Forelimb muscle (tissue), 1 donor: ENCODE measurements around the gene CD79B. TPM values are rescaled to one million over a fixed set of nuclear protein-coding genes. Genes with fewer than 3 reads are reported as not detected.
"Not testable (repeated sequence)": the region's sequence is repeated elsewhere in the genome, so short reads cannot be mapped to it uniquely, and the experiment has no call there.

Experiments used
- DNase-seq: peaks from one replicate; pipeline ENCODE4 v3.0.0-alpha.2; 2013; ENCODE audit warnings: low read depth
- polyA plus RNA-seq: library from polyadenylated mRNA; unstranded; fragments of 120-200 nt; gene quantifications from one replicate; pipeline ENCODE4 v1.2.1, GENCODE V29; 2013; ENCODE audit not compliant: insufficient read length

CD79B gene
- polyA plus RNA-seq, 1 donor: 2.3 TPM

DNA sequence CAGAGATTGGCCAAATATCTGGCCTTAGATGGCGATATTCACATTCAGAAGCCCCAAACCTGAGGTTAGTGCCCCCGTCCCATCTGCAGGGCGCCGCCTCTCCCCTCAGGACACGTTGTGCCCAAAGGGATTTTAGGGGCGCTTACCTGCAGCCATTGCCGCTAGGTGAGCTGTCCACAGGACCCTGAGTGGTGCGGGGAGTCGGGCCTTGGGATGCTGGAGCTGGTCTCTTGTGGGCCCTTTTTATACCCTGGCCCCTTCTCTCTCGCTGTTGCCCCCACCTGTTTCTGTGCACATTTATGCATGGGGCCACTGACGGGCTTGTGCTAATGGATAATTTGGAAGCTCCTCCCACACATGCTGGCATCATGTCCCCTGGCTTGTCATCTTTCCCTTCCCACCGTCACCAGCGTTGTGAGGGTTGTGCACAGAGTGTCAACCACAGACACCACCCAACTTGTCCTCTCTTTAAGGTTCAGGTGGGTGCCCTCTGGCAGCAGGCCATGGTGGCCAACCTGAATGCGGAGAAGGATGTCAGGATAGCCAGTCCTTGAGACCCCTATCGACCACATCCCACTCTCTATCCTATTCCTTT lies 21.0 kb downstream of the CD79B start, which contains the start of gene CSHL1:
Gene CSHL1 (minus strand): TSS at position 218 of the 595 bp plus-strand sequence. CDS start 62 bp downstream, at position 156.
- DNase-seq: no peak

DNA sequence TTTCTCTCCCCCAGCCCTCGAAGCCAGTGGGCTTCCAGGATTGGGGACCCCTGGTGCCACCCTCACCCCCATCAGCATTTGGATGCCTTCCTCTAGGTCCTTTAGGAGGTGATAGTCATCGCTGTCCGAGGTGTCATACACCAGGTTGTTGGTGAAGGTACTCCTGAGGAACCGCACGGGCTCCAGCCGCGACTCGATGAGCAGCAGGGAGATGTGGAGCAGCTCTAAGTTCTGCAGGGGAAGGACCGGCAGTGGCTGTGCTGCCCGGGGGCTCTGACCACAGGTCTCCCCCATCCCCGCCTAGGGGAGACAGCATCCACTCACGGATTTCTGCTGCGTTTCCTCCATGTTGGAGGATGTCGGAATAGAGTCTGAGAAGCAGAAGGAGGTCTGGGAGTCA lies 22.0 kb downstream of the CD79B start:
- no peak for DNase-seq

DNA sequence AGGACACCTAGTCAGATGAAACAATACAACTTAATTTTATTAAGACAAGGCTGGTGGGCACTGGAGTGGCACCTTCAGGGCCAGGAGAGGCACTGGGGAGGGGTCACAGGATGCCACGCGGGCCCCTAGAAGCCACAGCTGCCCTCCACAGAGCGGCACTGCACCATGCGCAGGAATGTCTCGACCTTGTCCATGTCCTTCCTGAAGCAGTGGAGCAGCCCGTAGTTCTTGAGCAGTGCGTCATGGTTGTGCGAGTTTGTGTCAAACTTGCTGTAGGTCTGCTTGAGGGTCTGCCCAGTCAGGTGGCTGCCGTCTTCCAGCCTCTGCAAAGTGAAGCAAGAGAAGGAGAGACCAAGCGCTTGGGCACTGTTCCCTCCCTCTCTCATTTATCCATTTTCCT lies 22.5 kb downstream of the CD79B start:
- DNase-seq: not testable (repeated sequence)

DNA sequence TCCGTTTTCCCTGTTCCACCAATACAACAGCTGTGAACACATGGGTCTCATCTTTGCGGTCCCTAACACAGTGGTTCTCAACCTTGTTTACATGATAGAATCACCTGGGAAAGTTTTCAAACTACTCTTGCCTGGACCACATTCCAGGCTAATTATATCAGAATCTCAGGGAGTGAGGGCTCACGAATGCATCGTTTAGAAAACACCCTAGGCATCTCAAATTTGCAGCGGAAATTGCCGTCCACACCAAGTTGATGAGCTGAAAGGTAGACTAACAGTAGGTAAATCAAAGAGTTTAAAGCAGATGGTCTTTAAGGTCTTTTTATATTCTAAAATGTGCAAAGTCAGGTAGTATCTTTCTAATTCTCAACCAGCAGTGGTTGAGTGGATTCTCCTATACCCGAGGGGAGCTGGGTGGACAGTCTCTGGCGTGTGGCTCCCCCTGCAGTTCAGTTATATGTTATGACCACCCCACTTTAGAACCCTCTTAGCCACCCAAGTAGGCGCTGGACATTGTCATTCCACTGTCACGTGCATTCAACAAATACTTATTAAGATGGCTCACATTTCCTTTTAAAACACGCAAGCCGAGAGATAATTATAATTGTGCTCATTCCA lies 24.9 kb downstream of the CD79B start:
- DNase-seq: not testable (repeated sequence)

DNA sequence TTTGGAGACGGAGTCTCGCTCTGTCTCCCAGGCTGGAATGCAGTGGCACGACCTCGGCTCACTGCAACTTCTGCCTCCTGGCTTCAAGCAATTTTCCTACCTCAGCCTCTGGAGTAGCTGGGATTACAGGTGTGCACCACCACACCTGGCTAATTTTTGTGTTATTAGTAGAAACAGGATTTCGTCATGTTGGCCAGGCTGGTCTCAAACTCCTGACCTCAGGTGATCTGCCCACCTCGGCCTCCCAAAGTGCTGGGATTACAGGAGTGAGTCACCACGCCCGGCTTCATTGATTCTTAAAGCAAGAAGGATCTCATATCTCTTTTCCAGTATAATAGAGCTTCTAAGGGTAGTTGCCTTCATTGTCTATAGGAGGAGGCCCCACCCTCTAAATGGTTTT lies 27.3 kb downstream of the CD79B start:
- DNase-seq: not testable (repeated sequence)

DNA sequence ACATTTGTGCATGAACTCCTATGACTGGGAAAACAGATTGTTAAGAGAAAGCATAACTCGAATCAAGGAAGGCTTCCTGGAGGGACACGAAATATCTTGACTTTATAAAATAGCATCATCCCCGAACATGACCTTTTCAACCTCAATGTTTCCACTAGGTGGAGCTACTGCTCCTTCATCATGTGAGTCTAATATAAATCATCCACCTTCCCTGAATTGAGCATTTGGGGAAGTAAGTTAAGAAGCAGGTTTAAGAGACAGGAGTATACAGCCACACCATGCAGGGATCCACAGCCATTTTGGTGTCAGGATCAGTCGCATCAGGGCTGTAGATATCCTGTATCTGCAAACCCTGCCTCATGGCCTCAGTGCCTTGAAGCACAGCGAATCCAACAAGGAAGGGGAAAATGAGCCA lies 28.3 kb downstream of the CD79B start:
- not testable (repeated sequence) for DNase-seq

DNA sequence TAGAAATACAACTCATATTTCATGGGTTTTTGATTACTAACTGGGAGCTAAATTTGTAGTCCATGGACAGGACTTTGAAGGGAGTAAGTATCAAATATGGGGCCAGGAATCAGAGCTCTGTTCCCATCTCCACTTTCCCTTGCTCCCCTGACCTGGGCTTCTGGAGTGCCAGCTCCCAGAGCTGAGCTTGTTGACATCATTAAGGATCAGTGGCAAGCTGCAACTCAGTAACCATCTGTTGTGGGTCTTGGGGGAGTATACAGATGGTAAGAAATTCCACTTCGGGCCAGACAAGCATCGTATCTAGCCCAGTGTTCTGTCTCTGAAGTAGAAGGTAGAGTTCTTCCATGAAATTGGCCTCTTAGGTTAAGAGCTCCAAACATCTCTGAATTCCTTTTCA lies 30.2 kb downstream of the CD79B start:
- not testable (repeated sequence) for DNase-seq

DNA sequence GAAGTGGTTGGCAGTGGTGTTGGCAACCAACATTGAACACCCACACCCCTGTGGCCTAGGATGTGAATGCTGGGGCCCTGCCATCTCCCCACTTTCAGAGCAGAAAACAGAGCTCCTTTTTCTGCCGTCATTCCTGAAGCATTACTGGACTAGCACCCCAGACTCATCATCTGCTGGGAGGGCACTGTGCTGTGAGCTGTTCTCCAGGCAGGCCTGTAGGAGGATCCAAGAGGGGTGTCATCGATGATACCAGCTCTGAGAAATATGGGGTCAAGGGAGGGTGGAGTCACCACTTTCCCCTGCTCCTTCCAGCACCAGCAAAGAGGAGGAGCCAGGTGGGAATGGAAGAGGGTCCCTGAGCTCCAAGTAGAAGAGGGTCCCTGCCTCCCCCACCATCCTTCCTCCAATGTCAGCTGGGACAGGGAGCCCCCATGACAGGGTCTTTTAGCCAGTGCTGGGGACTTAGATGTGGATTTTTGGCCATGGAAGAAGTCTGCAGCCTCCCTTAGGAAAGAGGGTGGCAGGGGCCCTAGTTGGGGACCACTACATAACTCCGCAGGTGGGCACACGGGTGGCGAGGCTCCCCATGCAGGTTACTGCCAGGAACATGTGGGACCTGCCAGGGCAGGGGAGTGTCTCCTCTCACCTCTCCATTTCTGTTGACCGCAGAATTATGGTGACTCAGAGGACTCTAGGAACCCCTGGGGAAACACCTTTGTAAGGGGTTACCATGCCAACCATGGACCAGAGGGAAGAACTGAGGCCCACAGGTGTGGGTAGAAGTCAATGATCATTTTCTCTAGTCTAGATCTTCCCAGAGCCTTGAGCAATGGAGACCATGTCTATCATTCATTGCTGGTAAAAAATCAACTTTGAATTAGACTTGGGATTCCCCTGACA lies 33.0 kb downstream of the CD79B start:
- not testable (repeated sequence) for DNase-seq

DNA sequence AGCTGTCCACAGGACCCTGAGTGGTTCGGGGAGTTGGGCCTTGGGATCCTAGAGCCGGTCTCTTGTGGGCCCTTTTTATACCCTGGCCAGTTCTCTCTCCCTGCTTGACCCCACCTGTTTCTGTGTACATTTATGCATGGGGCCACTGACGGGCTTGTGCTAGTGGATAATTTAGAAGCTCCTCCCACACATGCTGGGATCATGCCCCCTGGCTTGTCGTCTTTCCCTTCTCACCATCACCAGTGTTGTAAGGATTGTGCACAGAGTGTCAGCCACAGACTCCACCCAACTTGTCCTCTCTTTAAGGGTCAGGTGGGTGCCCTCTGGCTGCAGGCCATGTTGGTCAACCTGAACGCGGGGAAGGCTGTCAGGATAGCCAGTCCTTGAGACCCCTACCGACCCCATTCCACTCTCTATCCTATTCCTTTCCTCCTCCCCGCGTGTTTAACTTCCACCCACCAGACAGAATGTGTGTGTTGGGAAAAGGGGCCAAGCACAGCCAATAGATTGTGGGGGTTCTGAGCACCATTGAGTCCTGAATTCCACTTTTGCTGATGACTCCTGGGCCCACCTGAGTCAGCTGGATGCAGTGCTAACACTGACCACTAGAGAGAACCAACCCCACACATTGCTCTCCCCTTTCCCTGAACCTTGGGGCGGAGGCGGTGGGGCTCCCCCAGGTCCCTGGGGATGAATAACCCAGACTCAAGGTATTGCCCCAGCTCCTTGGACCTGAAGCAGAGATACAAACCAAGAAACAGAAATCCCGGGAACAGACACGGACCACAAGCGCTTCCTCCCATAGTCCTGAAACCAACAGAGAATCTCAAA lies 35.4 kb downstream of the CD79B start, which contains the start of gene CSH1:
Gene CSH1 (minus strand): TSS at position 51 of the 831 bp plus-strand sequence. CDS start 63 bp downstream, outside the sequence.
- not testable (repeated sequence) for DNase-seq

DNA sequence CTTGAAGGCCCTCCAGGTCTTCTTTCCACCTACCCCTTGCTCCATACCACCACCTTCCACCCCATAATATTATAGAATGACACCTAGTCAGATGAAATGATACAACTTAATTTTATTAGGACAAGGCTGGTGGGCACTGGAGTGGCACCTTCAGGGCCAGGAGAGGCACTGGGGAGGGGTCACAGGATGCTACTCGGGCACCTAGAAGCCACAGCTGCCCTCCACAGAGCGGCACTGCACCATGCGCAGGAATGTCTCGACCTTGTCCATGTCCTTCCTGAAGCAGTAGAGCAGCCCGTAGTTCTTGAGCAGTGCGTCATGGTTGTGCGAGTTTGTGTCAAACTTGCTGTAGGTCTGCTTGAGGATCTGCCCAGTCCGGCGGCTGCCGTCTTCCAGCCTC lies 37.3 kb downstream of the CD79B start:
- DNase-seq: not testable (repeated sequence)

DNA sequence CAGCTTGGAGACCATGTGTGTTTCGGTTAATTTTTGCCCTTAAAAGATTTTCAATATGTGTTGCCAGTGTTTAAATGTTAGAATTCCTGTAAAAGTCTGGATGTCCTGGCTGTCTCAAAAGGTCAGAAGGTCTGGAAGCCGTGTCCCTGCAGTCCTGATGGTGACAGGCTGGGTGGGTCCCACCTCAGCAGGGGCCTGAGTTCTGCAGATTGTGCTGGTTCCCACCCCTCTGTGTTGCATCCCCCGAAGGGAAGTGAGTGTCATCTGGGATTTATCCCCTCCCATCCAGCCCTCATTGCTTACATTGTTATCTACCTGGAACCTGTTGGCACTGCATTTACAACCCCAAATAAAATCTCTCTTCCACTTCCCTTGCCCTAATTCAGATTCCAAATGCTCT lies 38.1 kb downstream of the CD79B start:
- DNase-seq: not testable (repeated sequence)

DNA sequence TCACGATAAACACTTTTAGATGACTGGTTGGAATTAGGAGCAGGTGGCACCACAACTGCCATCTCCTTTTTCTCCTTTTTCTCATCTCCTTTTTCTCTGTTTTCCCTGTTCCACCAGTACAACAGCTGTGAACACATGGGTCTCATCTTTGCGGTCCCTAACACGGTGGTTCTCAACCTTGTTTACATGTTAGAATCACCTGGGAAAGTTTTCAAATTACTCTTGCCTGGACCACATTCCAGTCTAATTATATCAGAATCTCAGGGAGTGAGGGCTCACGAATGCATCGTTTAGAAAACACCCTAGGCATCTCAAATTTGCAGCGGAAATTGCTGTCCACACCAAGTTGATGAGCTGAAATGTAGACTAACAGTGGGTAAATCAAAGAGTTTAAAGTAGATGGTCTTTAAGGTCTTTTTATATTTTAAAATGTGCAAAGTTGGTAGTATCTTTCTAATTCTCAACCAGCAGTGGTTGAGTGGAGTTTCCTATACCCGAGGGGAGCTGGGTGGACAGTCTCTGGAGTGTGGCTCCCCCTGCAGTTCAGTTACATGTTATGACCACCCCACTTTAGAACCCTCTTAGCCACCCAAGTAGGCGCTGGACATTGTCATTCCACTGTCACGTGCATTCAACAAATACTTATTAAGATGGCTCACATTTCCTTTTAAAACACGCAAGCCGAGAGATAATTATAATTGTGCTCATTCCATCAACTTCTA lies 39.7 kb downstream of the CD79B start:
- not testable (repeated sequence) for DNase-seq

DNA sequence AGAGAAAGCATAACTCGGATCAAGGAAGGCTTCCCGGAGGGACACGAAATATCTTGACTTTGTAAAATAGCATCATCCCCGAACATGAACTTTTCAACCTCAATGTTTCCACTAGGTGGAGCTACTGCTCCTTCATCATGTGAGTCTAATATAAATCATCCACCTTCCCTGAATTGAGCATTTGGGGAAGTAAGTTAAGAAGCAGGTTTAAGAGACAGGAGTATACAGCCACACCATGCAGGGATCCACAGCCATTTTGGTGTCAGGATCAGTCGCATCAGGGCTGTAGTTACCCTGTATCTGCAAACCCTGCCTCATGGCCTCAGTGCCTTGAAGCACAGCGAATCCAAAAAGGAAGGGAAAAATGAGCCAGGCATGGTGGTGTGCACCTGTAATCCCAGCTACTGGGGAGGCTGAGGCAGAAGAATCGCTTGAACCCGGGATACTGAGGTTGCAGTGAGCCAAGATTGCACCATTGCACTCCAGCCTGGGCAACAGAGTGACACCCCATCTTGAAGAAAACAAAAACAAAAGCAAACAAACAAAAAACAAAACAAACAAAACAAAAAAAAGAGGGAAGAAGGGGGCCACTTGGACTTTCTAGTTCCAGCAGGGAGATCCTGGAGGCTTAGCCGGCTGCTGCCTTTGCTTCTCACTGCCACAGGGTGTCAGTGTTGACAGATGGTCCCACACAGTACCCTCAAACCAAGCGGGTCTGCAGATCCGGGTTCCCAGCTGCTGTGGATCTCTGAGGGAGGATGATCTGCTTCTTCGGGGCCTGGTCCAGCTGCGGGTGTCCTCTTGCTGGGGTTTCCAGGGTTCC lies 42.9 kb downstream of the CD79B start:
- DNase-seq: not testable (repeated sequence)

DNA sequence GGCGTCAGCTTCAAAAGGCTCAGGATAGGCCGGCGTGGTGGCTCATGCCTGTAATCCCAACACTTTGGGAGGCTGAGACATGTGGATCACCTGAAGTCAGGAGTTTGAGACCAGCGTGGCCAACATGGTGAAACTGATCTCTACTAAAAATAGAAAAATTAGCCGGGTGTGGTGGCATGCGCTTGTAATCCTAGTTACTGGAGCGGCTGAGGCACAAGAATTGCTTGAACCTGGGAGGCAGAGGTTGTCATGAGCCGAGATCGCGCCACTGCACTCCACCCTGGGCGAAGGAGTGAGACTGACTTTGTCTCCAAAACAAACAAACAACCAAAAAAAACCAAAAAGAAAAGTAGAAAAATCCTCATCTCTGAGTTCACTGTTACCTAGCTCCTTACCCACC lies 47.0 kb downstream of the CD79B start:
- not testable (repeated sequence) for DNase-seq

DNA sequence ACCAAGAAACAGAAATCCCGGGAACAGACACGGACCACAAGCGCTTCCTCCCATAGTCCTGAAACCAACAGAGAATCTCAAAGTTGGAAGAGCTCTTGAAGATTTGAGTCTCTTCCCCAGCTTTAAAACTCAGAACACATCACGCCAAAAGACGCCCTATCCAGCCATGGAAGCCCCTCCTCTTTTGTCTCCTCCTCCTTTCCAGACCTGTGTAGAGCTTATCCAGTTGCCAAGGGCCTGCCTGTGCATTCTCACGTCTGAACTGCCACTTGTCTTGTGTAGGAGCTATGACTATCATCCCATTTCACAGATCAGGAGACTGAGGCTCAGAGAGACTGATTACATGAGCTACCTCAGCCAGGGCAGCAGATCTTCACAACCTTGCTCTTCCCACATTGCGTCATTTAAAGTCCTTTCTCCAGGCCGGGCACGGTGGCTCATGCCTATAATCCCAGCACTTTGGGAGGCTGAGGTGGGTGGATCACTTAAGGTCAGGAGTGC lies 49.5 kb downstream of the CD79B start:
- not testable (repeated sequence) for DNase-seq

DNA sequence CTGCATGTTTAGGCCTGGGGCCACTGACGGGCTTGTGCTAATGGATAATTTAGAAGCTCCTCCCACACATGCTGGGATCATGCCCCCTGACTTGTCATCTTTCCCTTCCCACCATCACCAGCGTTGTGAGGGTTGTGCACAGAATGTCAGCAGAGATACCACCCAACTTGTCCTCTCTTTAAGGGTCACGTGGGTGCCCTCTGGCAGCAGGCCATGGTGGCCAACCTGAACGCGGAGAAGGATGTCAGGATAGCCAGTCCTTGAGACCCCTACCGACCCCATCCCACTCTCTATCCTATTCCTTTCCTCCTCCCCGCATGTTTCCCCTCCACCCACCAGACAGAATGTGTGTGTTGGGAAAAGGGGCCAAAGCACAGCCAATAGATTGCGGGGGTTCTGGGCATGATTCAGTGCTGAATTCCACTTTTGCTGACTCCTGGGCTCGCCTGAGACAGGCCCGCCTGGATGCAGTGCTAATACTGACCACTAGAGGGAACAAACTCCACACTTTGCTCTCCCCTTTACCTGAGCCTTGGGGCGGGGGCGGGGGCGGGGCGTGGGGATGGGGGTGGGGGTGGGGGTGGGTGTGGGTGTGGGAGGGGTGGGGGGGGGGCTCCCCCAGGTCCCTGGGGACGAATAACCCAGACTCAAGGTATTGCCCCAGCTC lies 50.1 kb downstream of the CD79B start, which contains the start of gene GH2:
Gene GH2 (minus strand): TSS at position 10 of the 667 bp plus-strand sequence. CDS start 143 bp downstream, outside the sequence.
- DNase-seq: no peak

DNA sequence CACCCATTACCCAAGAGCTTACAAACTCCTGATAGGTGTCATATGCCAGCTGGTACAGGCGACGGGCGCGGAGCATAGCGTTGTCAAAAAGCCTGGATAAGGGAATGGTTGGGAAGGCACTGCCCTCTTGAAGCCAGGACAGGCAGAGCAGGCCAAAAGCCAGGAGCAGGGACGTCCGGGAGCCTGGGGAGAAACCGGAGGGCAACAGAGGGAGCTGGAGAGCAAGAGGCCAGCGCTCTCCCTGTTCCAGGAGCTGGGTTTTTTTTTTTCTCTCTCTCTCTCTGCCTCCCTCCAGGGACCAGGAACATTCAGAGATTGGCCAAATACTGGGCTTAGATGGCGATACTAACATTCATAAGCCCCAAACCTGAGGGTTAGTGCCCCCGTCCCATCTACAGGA lies 50.8 kb downstream of the CD79B start:
- DNase-seq: not testable (repeated sequence)

DNA sequence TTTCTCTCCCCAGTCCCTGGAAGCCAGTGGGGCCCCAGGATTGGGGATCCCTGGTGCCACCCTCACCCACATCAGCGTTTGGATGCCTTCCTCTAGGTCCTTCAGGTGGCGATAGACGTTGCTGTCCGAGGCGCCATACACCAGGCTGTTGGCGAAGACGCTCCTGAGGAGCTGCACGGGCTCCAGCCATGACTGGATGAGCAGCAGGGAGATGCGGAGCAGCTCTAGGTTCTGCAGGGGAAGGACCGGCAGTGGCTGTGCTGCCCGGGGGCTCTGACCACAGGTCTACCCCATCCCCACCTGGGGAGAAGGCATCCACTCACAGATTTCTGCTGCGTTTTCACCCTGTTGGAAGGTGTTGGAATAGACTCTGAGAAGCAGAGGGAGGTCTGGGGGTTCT lies 51.4 kb downstream of the CD79B start:
- DNase-seq: no peak
